Stomach (tissue), 9 donors: ENCODE results near the gene RAMACL. TPM values are rescaled to one million over a fixed set of nuclear protein-coding genes. Genes with fewer than 3 reads are reported as not detected.

Source experiments
- DNase-seq, 2 donors: peaks; one replicate each; pipeline versions ENCODE4 v3.0.0 to v3.0.0-alpha.2; 2013 to 2019
- H3K27ac ChIP-seq, 5 donors: fragments of 200-600 bp in 4 of 5; sonication (generic) in 4 of 5; one replicate each; pipeline ENCODE4 v1.5.1; 2013 to 2019; ENCODE audit warnings: mild to moderate bottlenecking in 1 of 5, moderate library complexity in 1 of 5
- H3K27me3 ChIP-seq, 3 donors: fragments of 200-600 bp; sonication (generic); one replicate each; pipeline ENCODE4 v1.5.1; 2017 to 2019; ENCODE audit warnings: mixed run types in 1 of 3
- H3K36me3 ChIP-seq, 4 donors: fragments of 200-600 bp; sonication (generic); 1 replicate in 3 of 4; 2 replicates in 1 of 4; pipeline ENCODE4 v1.5.1; 2016 to 2019
- H3K4me1 ChIP-seq, 4 donors: fragments of 200-600 bp; sonication (generic); one replicate each; pipeline ENCODE4 v1.5.1; 2016 to 2019
- H3K4me3 ChIP-seq, 4 donors: fragments of 200-600 bp; sonication (generic) in 3 of 4; one replicate each; pipeline ENCODE4 v1.5.1; 2016 to 2019; ENCODE audit warnings: mild to moderate bottlenecking in 1 of 4
- H3K9me3 ChIP-seq, 4 donors: fragments of 200-600 bp; sonication (generic); one replicate each; pipeline ENCODE4 v1.5.1; 2016 to 2019
- CTCF ChIP-seq, 7 experiments: fragments of 450-650 bp in 4 of 7; fragments of 200-600 bp in 3 of 7; sonication (generic) in 3 of 7; IDR thresholded peaks; one replicate each; pipeline ENCODE4 v1.5.1; 2016 to 2019; ENCODE audit warnings: antibody characterized with exemption in 7 of 7, control low read depth in 2 of 7, mild to moderate bottlenecking in 1 of 7
- EP300 ChIP-seq: sonication (generic); formaldehyde crosslinking; IDR thresholded peaks from one replicate; pipeline ENCODE4 v1.6.1; 2017; ENCODE audit warnings: antibody characterized with exemption
- POLR2A ChIP-seq, 4 donors: fragments of 450-650 bp; IDR thresholded peaks; one replicate each; pipeline ENCODE4 v1.6.1; 2016; ENCODE audit warnings: antibody characterized with exemption in 4 of 4, control low read depth in 2 of 4, mild to moderate bottlenecking in 1 of 4, moderate library complexity in 1 of 4
- POLR2AphosphoS5 ChIP-seq, 3 donors: sonication (generic); formaldehyde crosslinking; IDR thresholded peaks; one replicate each; pipeline ENCODE4 v1.6.1; 2016; ENCODE audit warnings: antibody characterized with exemption in 3 of 3
- WGBS, 5 donors: extraction: QIAGEN DNeasy Blood & Tissue Kit in 3 of 5; methylation state at CpG; one replicate each; pipeline versions ENCODE4 v1.1.5 to v1.1.7; 2013 to 2018; 5-methylcytosine and 5-hydroxymethylcytosine counted together
- intact Hi-C: fragments of 100-400 bp; cut with DNase I; formaldehyde crosslinking; loops from one replicate; pipeline ENCODE4 v1.15.1; 2023; ENCODE audit warnings: low total_unique reads
- polyA plus RNA-seq, 3 donors: library from polyadenylated mRNA; stranded (reverse); fragments of 200-250 nt; gene quantifications; one replicate each; pipeline ENCODE4 v1.2.3, GENCODE V29; 2013
- total RNA-seq, 5 donors: library from RNA; depleted of rRNA; stranded (reverse); fragments of >200 nt; gene quantifications; one replicate each; pipeline versions ENCODE4 v1.1.0 to v1.2.3, GENCODE V29; 2014 to 2016
- donor health status: healthy with polysubstance abuse.
- donor health status: Bipolar disorder and iron deficiency.
- donor health status: healthy.

RAMACL gene
- total and polyA plus RNA-seq, 8 donors: 0.25 to 9.0 (median 3.5) TPM; not detected in 3

DNA sequence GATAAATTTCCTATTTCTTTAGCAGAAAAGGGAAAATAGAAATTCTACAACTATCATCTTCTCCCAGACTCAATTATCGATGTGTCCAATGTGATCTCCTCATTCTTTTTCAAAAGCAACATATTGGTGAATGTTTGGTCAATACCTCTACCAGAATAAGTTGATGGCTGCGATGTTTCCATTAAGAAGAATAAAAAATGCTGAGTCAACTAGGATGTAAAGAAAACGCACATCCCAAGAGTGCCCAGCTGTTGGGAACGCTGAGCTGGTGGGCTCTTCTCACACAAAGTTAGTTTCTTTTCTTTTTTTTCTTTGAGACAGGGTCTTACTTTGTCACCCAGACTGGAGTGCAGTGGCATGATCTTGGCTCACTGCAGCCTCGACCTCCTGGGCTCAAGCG lies 39.8 kb downstream of the RAMACL start:
- Histone ChIP-seq H3K36me3 (peaks cover 0 to 11% (median 9%) of the 10 kb centered on the region in 4 donors), H3K4me1 (peaks cover 0 to 12% (median 10%) of the 10 kb centered on the region in 4 donors), H3K27ac (no peak overlapping the region), H3K27me3 (no peaks in the 10 kb centered on the region), H3K4me3 (no peak overlapping the region), H3K9me3 (no peaks in the 10 kb centered on the region)
- DNase-seq: no peak
- intact Hi-C loops: no loop called here
- WGBS, 5 donors: 92 to 97% (median 96%) methylated on average over 6 of the region's 6 CpGs
- no peak for TF ChIP-seq EP300
- TF ChIP-seq CTCF (IDR thresholded peaks at IDR 0.05): no peak
- TF ChIP-seq POLR2A (IDR thresholded peaks at IDR 0.05): no peak
- TF ChIP-seq POLR2AphosphoS5 (IDR thresholded peaks at IDR 0.05): no peak

- Histone ChIP-seq H3K27ac (no peak overlapping the region), H3K4me3 (no peak overlapping the region), H3K27me3 (no peaks in the 10 kb centered on the region), H3K4me1 (peaks cover 0 to 25% (median 17%) of the 10 kb centered on the region in 4 donors), H3K9me3 (no peaks in the 10 kb centered on the region), H3K36me3 (peaks cover 0 to 11% (median 9%) of the 10 kb centered on the region in 4 donors)
- DNase-seq: no peak
- no peak for TF ChIP-seq POLR2A (IDR thresholded peaks at IDR 0.05)
- no peak for TF ChIP-seq CTCF (IDR thresholded peaks at IDR 0.05)
- no peak for TF ChIP-seq POLR2AphosphoS5 (IDR thresholded peaks at IDR 0.05)
- no peak for TF ChIP-seq EP300
- intact Hi-C loops: no loop called here
- WGBS, 5 donors: 93 to 96% (median 94%) methylated on average over 19 of the region's 19 CpGs
Observed at GRCh38 chr6:166545156-166546034, 41.1 kb downstream of the RAMACL start.

DNA sequence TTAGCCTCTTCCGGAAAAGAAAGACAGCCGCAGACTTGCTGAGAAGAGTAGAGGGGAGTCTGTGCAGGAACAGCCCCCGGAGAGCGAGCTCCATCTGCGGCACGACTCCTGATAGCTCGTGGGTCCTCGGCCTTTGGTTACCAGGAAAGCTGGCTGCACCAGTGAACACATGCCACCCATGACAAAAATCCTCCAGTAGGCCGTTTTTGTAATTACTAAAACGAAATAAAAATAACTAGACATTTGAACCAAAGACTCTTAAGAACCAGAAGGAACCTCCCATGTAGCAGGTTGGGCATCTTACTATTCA lies 42.2 kb downstream of the RAMACL start:
- Histone ChIP-seq H3K36me3 (peaks cover 0 to 11% (median 9%) of the 10 kb centered on the region in 4 donors), H3K9me3 (no peaks in the 10 kb centered on the region), H3K4me1 (peaks cover 0 to 29% (median 17%) of the 10 kb centered on the region in 4 donors), H3K27me3 (no peaks in the 10 kb centered on the region), H3K27ac (no peak overlapping the region), H3K4me3 (no peak overlapping the region)
- intact Hi-C loops: no loop called here
- DNase-seq: no peak
- 90 to 95% (median 94%) methylated on average over 10 of the region's 10 CpGs for WGBS, 5 donors
- no peak for TF ChIP-seq EP300
- no peak for TF ChIP-seq CTCF (IDR thresholded peaks at IDR 0.05)
- TF ChIP-seq POLR2A (IDR thresholded peaks at IDR 0.05): no peak
- TF ChIP-seq POLR2AphosphoS5 (IDR thresholded peaks at IDR 0.05): no peak

GRCh38 chr6:166543603-166544295 lies 42.7 kb downstream of the RAMACL start:
- TF ChIP-seq POLR2AphosphoS5 (IDR thresholded peaks at IDR 0.05) (no peak), EP300 (no peak), CTCF (IDR thresholded peaks at IDR 0.05) (no peak), POLR2A (IDR thresholded peaks at IDR 0.05) (no peak)
- WGBS, 5 donors: 85 to 92% (median 90%) methylated on average over 9 of the region's 9 CpGs
- Histone ChIP-seq H3K4me3 (no peak overlapping the region), H3K36me3 (peaks cover 0 to 14% (median 9%) of the 10 kb centered on the region in 4 donors), H3K27me3 (no peaks in the 10 kb centered on the region), H3K4me1 (peaks cover 0 to 29% (median 17%) of the 10 kb centered on the region in 4 donors), H3K27ac (no peak overlapping the region), H3K9me3 (no peaks in the 10 kb centered on the region)
- DNase-seq: no peak
- intact Hi-C loops: no loop called here
